Pericardium fibroblast (primary cell): Measurements from ENCODE around the gene RMC1. TPM values are rescaled to one million over a fixed set of nuclear protein-coding genes. Genes with fewer than 3 reads are reported as not detected.

Experiments
- total RNA-seq: library from RNA; depleted of rRNA; stranded (reverse); fragments of >200 nt; gene quantifications from 2 replicates; pipeline ENCODE4 v1.2.3, GENCODE V29; 2015

RMC1 gene
- total RNA-seq = 11.6 and 20.0 TPM in 2 replicates

DNA sequence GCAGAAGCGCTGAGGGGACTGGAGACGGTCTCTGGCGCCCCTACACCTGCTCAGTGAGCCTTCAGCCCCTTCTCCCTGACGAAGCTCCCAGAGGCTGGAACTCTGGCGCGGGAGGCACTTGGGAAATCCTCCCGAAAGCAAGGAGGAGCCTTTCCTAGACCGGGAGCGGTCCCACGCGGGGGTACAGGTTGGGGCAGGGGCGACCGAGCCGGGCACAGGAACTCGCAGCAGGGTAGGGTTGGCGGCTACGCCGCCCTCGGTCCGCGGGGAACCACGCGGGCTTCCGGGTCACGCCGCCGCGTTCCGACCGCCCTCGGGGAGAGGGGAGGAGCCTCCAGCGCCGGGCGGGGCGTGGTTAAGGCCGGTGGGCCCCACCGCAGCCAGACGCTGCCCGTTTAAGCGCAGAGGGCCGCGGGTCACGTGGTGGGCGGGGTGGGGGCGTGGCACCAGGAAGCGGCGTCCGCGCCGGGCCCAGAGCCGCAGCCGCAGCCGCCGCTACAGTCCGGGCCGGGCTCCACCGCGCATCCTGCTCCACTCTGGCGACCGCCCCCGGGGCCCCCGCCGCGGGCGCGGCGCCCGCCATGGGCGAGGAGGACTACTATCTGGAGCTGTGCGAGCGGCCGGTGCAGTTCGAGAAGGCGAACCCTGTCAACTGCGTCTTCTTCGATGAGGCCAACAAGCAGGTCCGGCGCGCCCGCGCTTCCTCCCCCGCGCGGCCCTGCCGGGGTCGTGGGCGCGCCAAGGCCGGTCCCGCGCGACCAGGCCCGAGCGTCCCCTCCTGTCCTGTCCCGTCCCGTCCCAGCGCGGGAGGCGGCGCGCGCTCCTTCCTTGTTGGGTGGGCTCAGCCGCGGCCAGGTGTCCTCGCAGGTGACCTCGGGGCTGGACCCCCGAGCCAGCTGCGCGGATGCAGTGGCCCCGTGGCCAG, at the start of gene RMC1:
Gene RMC1 (plus strand): TSS at position 474 of the 925 bp plus-strand sequence. CDS start 108 bp downstream, at position 582.

Other genes starting within 250 kb of the RMC1 start
- gene RIOK3, start 50.2 kb upstream of the RMC1 start, total RNA-seq = 28.3 and 49.1 TPM in 2 replicates
- 18.6 and 31.6 TPM in 2 replicates for gene NPC1, start 83.0 kb downstream of the RMC1 start, total RNA-seq
- gene ANKRD29, start 159.4 kb downstream of the RMC1 start, total RNA-seq = 0.82 and 1.7 TPM in 2 replicates
- gene LAMA3, start 185.9 kb downstream of the RMC1 start, total RNA-seq = 3.5 and 7.8 TPM in 2 replicates